CD14-positive monocyte (primary cell): ENCODE measurements around the gene SPAG16. TPM values are rescaled to one million over a fixed set of nuclear protein-coding genes. Genes with fewer than 3 reads are reported as not detected.

Experiments
- DNase-seq, 3 donors: peaks; one replicate each; pipeline ENCODE4 v3.0.0-alpha.2; 2011 to 2022
- H2AFZ ChIP-seq: 2 replicates; pipeline ENCODE4 v1.6.0; 2012; ENCODE audit warnings: mild to moderate bottlenecking, low read depth, low read length, inconsistent platforms; ENCODE audit not compliant: insufficient read depth, poor library complexity, severe bottlenecking
- H3K27ac ChIP-seq, 2 donors: 1 replicate in 1 of 2; 2 replicates in 1 of 2; pipeline ENCODE4 v1.5.1; 2012 to 2013; ENCODE audit warnings: low read length in 2 of 2, control low read depth in 1 of 2, inconsistent platforms in 1 of 2, low read depth in 1 of 2, mild to moderate bottlenecking in 1 of 2
- H3K27me3 ChIP-seq, 2 donors: one replicate each; pipeline versions ENCODE4 v1.6.0 to v1.6.1; 2011 to 2013; ENCODE audit warnings: low read length in 2 of 2; ENCODE audit not compliant: control insufficient read depth in 2 of 2, insufficient read depth in 2 of 2
- H3K36me3 ChIP-seq, 2 donors: replicated peaks in 1 of 2; 1 replicate in 1 of 2; 2 replicates in 1 of 2; pipeline versions ENCODE4 v1.5.1 to v1.6.1; 2012 to 2013; ENCODE audit warnings: low read length in 2 of 2, control low read depth in 1 of 2, inconsistent platforms in 1 of 2, mild to moderate bottlenecking in 1 of 2; ENCODE audit not compliant: insufficient read depth in 2 of 2, control insufficient read depth in 1 of 2
- H3K4me1 ChIP-seq, 2 donors: 1 replicate in 1 of 2; 2 replicates in 1 of 2; pipeline versions ENCODE4 v1.5.1 to v1.6.1; 2012 to 2013; ENCODE audit warnings: low read length in 2 of 2, control low read depth in 1 of 2, inconsistent platforms in 1 of 2, mild to moderate bottlenecking in 1 of 2, moderate library complexity in 1 of 2; ENCODE audit not compliant: insufficient read depth in 2 of 2, control insufficient read depth in 1 of 2
- H3K4me2 ChIP-seq: replicated peaks from 2 replicates; pipeline ENCODE3; 2012; ENCODE audit warnings: low read length, moderate library complexity, mild to moderate bottlenecking; ENCODE audit not compliant: poor library complexity, severe bottlenecking; ENCODE audit errors: extremely low read depth
- H3K4me3 ChIP-seq, 3 experiments: fragments of 200-600 bp in 1 of 3; sonication (generic) in 1 of 3; replicated peaks in 1 of 3; 1 replicate in 2 of 3; 2 replicates in 1 of 3; pipeline ENCODE4 v1.5.1; 2011 to 2013; ENCODE audit warnings: low read length in 3 of 3, mild to moderate bottlenecking in 3 of 3, control low read depth in 2 of 3, low read depth in 2 of 3, inconsistent platforms in 1 of 3, moderate library complexity in 1 of 3
- H3K79me2 ChIP-seq: 2 replicates; pipeline ENCODE4 v1.6.0; 2012; ENCODE audit warnings: mild to moderate bottlenecking, control low read depth, inconsistent platforms, low read length, moderate library complexity; ENCODE audit not compliant: insufficient read depth
- H3K9ac ChIP-seq: 2 replicates; pipeline ENCODE4 v1.6.0; 2017; ENCODE audit warnings: low read length, mild to moderate bottlenecking; ENCODE audit not compliant: insufficient read depth, poor library complexity, severe bottlenecking
- H3K9me3 ChIP-seq, 2 donors: replicated peaks in 1 of 2; 1 replicate in 1 of 2; 2 replicates in 1 of 2; pipeline versions ENCODE4 v1.5.1 to v1.6.1; 2012 to 2013; ENCODE audit warnings: low read length in 2 of 2, control low read depth in 1 of 2; ENCODE audit not compliant: control insufficient read depth in 1 of 2, insufficient read depth in 1 of 2
- H4K20me1 ChIP-seq: 2 replicates; pipeline ENCODE4 v1.6.0; 2012; ENCODE audit warnings: mild to moderate bottlenecking, low read length, control low read depth, moderate library complexity; ENCODE audit not compliant: insufficient read depth
- H3K27ac Mint-ChIP-seq, 7 donors: one replicate each; pipeline ENCODE4 v1.8.0; 2020; ENCODE audit warnings: mild to moderate bottlenecking in 7 of 7, mixed read lengths in 7 of 7, moderate library complexity in 6 of 7, inconsistent platforms in 2 of 7
- H3K27me3 Mint-ChIP-seq, 3 donors: one replicate each; pipeline ENCODE4 v1.8.0; 2021 to 2022; ENCODE audit warnings: low read depth in 3 of 3, mild to moderate bottlenecking in 3 of 3, mixed read lengths in 3 of 3, moderate library complexity in 3 of 3, inconsistent platforms in 1 of 3
- H3K36me3 Mint-ChIP-seq, 2 donors: one replicate each; pipeline ENCODE4 v1.8.0; 2020; ENCODE audit warnings: mixed read lengths in 2 of 2, inconsistent platforms in 1 of 2, mild to moderate bottlenecking in 1 of 2
- H3K4me1 Mint-ChIP-seq: one replicate; pipeline ENCODE4 v1.8.0; 2020; ENCODE audit warnings: mild to moderate bottlenecking, mixed read lengths
- H3K4me3 Mint-ChIP-seq, 2 donors: one replicate each; pipeline ENCODE4 v1.8.0; 2020; ENCODE audit warnings: mild to moderate bottlenecking in 2 of 2, mixed read lengths in 2 of 2, moderate library complexity in 1 of 2
- H3K9me3 Mint-ChIP-seq, 7 donors: one replicate each; pipeline ENCODE4 v1.8.0; 2020 to 2022; ENCODE audit warnings: mixed read lengths in 7 of 7, mild to moderate bottlenecking in 6 of 7, moderate library complexity in 6 of 7, inconsistent platforms in 2 of 7
- WGBS: methylation state at CpG from one replicate; pipeline ENCODE4 v1.1.5; 2013; ENCODE audit warnings: missing lambda C conversion rate; ENCODE audit not compliant: insufficient coverage; 5-methylcytosine and 5-hydroxymethylcytosine counted together
- intact Hi-C, 2 donors: fragments of 100-400 bp; cut with micrococcal nuclease; formaldehyde crosslinking; loops; one replicate each; pipeline versions ENCODE4 v1.15.0 to v1.15.1; 2023
- polyA plus RNA-seq, 3 donors: library from polyadenylated mRNA; depleted of rRNA in 1 of 3; unstranded in 2 of 3; stranded (reverse) in 1 of 3; fragments of 300-500 nt in 2 of 3; fragments of >200 nt in 1 of 3; fragmentation: Illumina TruSeq in 2 of 3; gene quantifications; 1 replicate in 2 of 3; 2 replicates in 1 of 3; pipeline ENCODE4 v1.2.3, GENCODE V29; 2012 to 2021
- TF ChIP-seq, protein P1 (sequence below): fragments of 200-600 bp; IDR thresholded peaks from one replicate; pipeline ENCODE4 v1.8.0; 2022; ENCODE audit warnings: antibody characterized with exemption, mild to moderate bottlenecking

Gene SPAG16
- polyA plus RNA-seq, 3 donors, result 0.12 to 0.30 TPM; not detected in 1

DNA sequence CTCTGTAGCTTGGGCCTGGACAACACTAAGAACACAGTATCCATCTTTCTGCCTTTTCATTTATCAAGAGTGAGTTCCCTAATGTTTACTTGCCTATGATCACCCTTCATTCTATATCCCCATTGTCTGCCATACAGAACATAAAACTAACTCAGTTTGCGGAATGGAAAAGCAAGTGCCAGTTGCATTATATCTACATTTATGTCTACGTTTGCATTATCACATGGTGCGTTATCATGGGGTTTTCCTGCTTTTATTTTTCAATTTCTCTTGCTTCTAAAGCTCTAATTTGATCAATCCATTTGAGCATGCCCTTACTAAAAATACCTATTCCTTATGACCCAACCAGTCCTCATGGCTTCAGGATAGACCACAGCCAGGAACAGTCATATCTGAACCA, 704.9 kb downstream of the SPAG16 start:
- Histone ChIP-seq H3K79me2 (no peaks in the 10 kb centered on the region), H4K20me1 (no peaks in the 10 kb centered on the region), H3K9me3 (no peaks in the 10 kb centered on the region), H3K27me3 (no peaks in the 10 kb centered on the region), H3K4me1 (no peaks in the 10 kb centered on the region), H3K9ac (no peak overlapping the region), H3K27ac (no peak overlapping the region), H3K4me3 (no peak overlapping the region), H2AFZ (no peak overlapping the region), H3K4me2 (no peak overlapping the region), H3K36me3 (no peaks in the 10 kb centered on the region)
- Mint-ChIP-seq H3K4me1 (no peaks in the 10 kb centered on the region), H3K36me3 (no peaks in the 10 kb centered on the region), H3K9me3 (peaks cover 0 to 8% (median 2%) of the 10 kb centered on the region in 7 donors), H3K27ac (no peak overlapping the region), H3K4me3 (no peak overlapping the region), H3K27me3 (no peaks in the 10 kb centered on the region)
- intact Hi-C loops, result no loop called here
- no peak for DNase-seq
- 100% methylated on average over 3 of the region's 3 CpGs for WGBS
- TF ChIP-seq, protein P1, sequence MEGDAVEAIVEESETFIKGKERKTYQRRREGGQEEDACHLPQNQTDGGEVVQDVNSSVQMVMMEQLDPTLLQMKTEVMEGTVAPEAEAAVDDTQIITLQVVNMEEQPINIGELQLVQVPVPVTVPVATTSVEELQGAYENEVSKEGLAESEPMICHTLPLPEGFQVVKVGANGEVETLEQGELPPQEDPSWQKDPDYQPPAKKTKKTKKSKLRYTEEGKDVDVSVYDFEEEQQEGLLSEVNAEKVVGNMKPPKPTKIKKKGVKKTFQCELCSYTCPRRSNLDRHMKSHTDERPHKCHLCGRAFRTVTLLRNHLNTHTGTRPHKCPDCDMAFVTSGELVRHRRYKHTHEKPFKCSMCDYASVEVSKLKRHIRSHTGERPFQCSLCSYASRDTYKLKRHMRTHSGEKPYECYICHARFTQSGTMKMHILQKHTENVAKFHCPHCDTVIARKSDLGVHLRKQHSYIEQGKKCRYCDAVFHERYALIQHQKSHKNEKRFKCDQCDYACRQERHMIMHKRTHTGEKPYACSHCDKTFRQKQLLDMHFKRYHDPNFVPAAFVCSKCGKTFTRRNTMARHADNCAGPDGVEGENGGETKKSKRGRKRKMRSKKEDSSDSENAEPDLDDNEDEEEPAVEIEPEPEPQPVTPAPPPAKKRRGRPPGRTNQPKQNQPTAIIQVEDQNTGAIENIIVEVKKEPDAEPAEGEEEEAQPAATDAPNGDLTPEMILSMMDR, result no peak

DNA sequence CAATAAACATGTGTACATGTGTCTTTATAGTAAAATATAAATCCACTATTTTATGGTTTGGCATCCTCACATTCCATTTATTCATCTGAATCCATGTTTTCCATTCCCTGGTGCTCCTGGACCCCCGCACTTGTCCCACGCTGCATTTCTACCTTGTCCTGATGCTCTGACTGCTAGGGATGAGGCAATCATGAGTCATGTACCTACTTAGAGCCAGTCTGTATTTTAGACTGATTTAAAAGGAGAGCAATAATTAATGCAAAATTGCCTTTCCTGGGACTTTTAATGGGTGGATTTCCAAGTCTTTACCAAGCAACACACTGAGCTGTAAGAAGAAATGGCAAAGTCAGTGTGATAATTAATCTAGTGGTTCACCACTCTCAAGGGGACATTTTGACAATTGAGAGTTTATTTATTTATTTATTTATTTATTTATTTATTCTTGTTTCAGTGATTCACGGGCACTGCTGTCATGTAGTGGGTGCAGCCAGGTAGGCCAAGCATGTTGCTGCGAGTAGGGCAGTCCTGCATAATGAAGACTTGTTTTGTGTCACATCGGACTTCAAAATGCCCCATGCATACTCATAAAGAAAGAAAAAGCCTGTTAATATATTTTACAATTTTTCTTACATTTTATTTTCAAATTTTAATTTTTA, 707.3 kb downstream of the SPAG16 start:
- WGBS, result no CpG with 5 or more reads among the region's 5 CpGs
- Histone ChIP-seq H4K20me1 (no peaks in the 10 kb centered on the region), H3K4me2 (no peak overlapping the region), H3K4me3 (no peak overlapping the region), H3K9me3 (no peaks in the 10 kb centered on the region), H3K36me3 (no peaks in the 10 kb centered on the region), H3K27me3 (no peaks in the 10 kb centered on the region), H3K79me2 (no peaks in the 10 kb centered on the region), H2AFZ (no peak overlapping the region), H3K4me1 (no peaks in the 10 kb centered on the region), H3K27ac (no peak overlapping the region), H3K9ac (no peak overlapping the region)
- peaks cover 0 to 8% (median 2%) of the 10 kb centered on the region in 7 donors for H3K9me3 Mint-ChIP-seq
- no peaks in the 10 kb centered on the region for H3K36me3 Mint-ChIP-seq
- TF ChIP-seq, protein P1, result no peak
- H3K4me1 Mint-ChIP-seq, result no peaks in the 10 kb centered on the region
- H3K27ac Mint-ChIP-seq, result no peak overlapping the region
- H3K4me3 Mint-ChIP-seq, result no peak overlapping the region
- no peaks in the 10 kb centered on the region for H3K27me3 Mint-ChIP-seq
- DNase-seq, result no peak
- intact Hi-C loops, result no loop called here
